Central memory CD4-positive, alpha-beta T cell (primary cell): ENCODE data around the gene TMEM59L.
A peak's percentile ranks its signal among the peaks of the same experiment; 100 is the strongest.

ENCODE experiments used
- DNase-seq: peaks from one replicate; pipeline ENCODE4 v3.0.0; 2022

The TMEM59L gene

GRCh38 chr19:18609717-18610051 lies 3.0 kb upstream of the TMEM59L start:
- DNase-seq = no peak

GRCh38 chr19:18610245-18610555 lies 2.5 kb upstream of the TMEM59L start:
- DNase-seq = no peak

GRCh38 chr19:18610556-18611326 lies 1.9 kb upstream of the TMEM59L start:
- no peak for DNase-seq

GRCh38 chr19:18611327-18612050 lies 1.2 kb upstream of the TMEM59L start:
- no peak for DNase-seq

GRCh38 chr19:18612051-18612771 lies 459 bp upstream of the TMEM59L start:
- DNase-seq = no peak

GRCh38 chr19:18613589-18614234 lies 1.0 kb downstream of the TMEM59L start:
- DNase-seq = no peak

- no peak for DNase-seq
These were observed 3.4 kb downstream of the TMEM59L start for GRCh38 chr19:18616023-18616422.

- DNase-seq = no peak
These were observed 4.9 kb downstream of the TMEM59L start for GRCh38 chr19:18617562-18617961.

GRCh38 chr19:18618236-18618635 lies 5.6 kb downstream of the TMEM59L start:
- no peak for DNase-seq

- DNase-seq = no peak
These were observed 7.6 kb downstream of the TMEM59L start for GRCh38 chr19:18620311-18620710.

GRCh38 chr19:18620902-18621301 lies 8.2 kb downstream of the TMEM59L start:
- DNase-seq = no peak

GRCh38 chr19:18626906-18627305 lies 14.2 kb downstream of the TMEM59L start:
- DNase-seq = no peak

- no peak for DNase-seq
These were observed 16.8 kb downstream of the TMEM59L start for GRCh38 chr19:18629166-18630088.

GRCh38 chr19:18633321-18633720 lies 20.7 kb downstream of the TMEM59L start:
- DNase-seq = no peak

- no peak for DNase-seq
These were observed 22.1 kb downstream of the TMEM59L start for GRCh38 chr19:18634612-18635297.

- DNase-seq = no peak
These were observed 23.1 kb downstream of the TMEM59L start for GRCh38 chr19:18635831-18636182.

- peak; percentile 98 for DNase-seq
These were observed 23.7 kb downstream of the TMEM59L start for GRCh38 chr19:18636183-18636968.

GRCh38 chr19:18636969-18637629 lies 24.4 kb downstream of the TMEM59L start, which contains the start of gene KLHL26:
KLHL26 (plus strand) TSS chr19:18637028; CDS start chr19:18637055, 27 bp downstream.
- DNase-seq = no peak

GRCh38 chr19:18637673-18638630 lies 25.3 kb downstream of the TMEM59L start:
- DNase-seq = no peak
